Measurements from ENCODE around the gene OR52E6. TPM values are rescaled to one million over a fixed set of nuclear protein-coding genes. Genes with fewer than 3 reads are reported as not detected.

Gene OR52E6
- total RNA-seq, 2 experiments from 2014 or later, result not detected

DNA sequence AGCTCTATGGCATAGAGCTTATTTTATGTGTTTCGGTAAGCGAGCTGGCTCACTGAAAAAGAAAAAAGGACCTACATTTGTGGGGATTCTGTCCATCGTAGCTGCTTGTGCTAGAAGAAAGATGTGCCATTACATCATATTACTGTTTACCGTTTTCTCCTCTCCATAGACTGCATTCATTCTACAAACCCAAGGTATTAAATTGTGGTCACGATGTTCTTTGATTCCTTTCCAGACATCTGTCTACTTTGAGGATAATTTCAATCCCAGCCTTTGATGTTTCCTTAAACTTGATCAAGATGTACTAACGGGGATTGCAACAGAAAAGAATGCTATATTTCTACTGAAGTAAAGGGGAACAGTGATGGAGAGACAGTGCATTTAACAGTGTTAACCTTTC is 45.2 kb downstream of the OR52E6 start:
- ChIA-PET POLR2A (interaction anchor here (0.7 kb wide), 2 partner anchors 59 to 1169 kb away, joined by 3 to 4 read pairs; no protein-coding TSS in a partner anchor), CTCF (ENCODE audit: unreplicated experiment) (no interaction called here)

DNA sequence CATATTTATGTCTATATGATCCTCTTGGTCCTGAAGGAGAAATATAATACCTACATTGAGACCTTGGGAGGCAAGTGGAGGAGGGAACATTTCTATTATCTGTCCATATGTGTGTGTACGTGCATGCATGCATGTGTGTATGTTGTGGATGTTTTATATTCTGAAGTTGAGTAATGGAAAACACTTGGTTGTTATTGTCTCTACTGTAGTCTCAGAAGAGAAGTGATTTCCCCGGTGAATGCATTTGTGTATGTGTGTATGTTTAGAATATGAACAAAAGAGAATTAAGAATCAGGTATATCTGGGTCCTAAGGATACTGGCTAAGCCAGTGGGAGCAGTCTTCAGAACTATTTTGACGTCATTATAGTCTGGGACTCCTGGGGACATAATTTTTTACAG is 50.5 kb downstream of the OR52E6 start, which contains the start of gene OR52N1:
Gene OR52N1 (minus strand): TSS at position 101 of the 400 bp plus-strand sequence. CDS start 2,449 bp downstream, outside the sequence.
- no peaks in the 10 kb centered on the region for H3K79me2 ChIP-seq (ENCODE audit: insufficient read depth, low read depth, low read length)
- no peak within 1 kb of the TSS for H3K27ac ChIP-seq (ENCODE audit: low read depth, low read length, poor library complexity, severe bottlenecking)
- H3K36me3 ChIP-seq (ENCODE audit: insufficient read depth, low read length), result no peaks in the 10 kb centered on the region
- H3K4me2 ChIP-seq (ENCODE audit: low read length), result no peak within 1 kb of the TSS
- no peak within 1 kb of the TSS for H3K4me3 ChIP-seq (ENCODE audit: low read depth, low read length, poor library complexity, severe bottlenecking)
- TF ChIP-seq, protein P1, sequence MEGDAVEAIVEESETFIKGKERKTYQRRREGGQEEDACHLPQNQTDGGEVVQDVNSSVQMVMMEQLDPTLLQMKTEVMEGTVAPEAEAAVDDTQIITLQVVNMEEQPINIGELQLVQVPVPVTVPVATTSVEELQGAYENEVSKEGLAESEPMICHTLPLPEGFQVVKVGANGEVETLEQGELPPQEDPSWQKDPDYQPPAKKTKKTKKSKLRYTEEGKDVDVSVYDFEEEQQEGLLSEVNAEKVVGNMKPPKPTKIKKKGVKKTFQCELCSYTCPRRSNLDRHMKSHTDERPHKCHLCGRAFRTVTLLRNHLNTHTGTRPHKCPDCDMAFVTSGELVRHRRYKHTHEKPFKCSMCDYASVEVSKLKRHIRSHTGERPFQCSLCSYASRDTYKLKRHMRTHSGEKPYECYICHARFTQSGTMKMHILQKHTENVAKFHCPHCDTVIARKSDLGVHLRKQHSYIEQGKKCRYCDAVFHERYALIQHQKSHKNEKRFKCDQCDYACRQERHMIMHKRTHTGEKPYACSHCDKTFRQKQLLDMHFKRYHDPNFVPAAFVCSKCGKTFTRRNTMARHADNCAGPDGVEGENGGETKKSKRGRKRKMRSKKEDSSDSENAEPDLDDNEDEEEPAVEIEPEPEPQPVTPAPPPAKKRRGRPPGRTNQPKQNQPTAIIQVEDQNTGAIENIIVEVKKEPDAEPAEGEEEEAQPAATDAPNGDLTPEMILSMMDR (conservative IDR thresholded peaks at IDR 0.05; ENCODE audit: low read length), result no peak
- no peak for TF ChIP-seq EZH2phosphoT487 (IDR thresholded peaks at IDR 0.05; ENCODE audit: borderline replicate concordance, low read depth, low read length)
- no TSS peak for BruUV-seq (replicated peaks)
- no peaks in the 10 kb centered on the region for H3K4me1 ChIP-seq (ENCODE audit: insufficient read depth, low read length, poor library complexity, severe bottlenecking)
- H4K20me1 ChIP-seq (ENCODE audit: insufficient read depth, low read length), result no peaks in the 10 kb centered on the region
- ChIA-PET POLR2A (interaction anchor here (0.6 kb wide), 1 partner anchor 110 kb away, joined by 3 read pairs; no protein-coding TSS in a partner anchor), CTCF (ENCODE audit: unreplicated experiment) (no interaction called here)
- H3K9me2 ChIP-seq (ENCODE audit: insufficient read depth, low read length), result no peaks in the 10 kb centered on the region
- no peaks in the 10 kb centered on the region for H3K9me3 ChIP-seq (ENCODE audit: low read length)
- no peak for DNase-seq (ENCODE audit: low spot score)
- intact Hi-C loops (cut with micrococcal nuclease; ENCODE audit: unreplicated experiment), result no loop called here
- H2AFZ ChIP-seq (ENCODE audit: low read length), result no peak within 1 kb of the TSS

More for the DNA sequence above, 45.2 kb downstream of the OR52E6 start:
- Histone ChIP-seq H3K9me3 (ENCODE audit: low read length) (no peaks in the 10 kb centered on the region), H3K36me3 (ENCODE audit: insufficient read depth, low read length) (no peaks in the 10 kb centered on the region), H2AFZ (ENCODE audit: low read length) (no peak overlapping the region), H3K4me3 (ENCODE audit: low read depth, low read length, poor library complexity, severe bottlenecking) (no peak overlapping the region), H3K27ac (ENCODE audit: low read depth, low read length, poor library complexity, severe bottlenecking) (no peak overlapping the region), H3K4me2 (ENCODE audit: low read length) (no peak overlapping the region), H4K20me1 (ENCODE audit: insufficient read depth, low read length) (no peaks in the 10 kb centered on the region), H3K79me2 (ENCODE audit: insufficient read depth, low read depth, low read length) (no peaks in the 10 kb centered on the region), H3K9me2 (ENCODE audit: insufficient read depth, low read length) (no peaks in the 10 kb centered on the region), H3K4me1 (ENCODE audit: insufficient read depth, low read length, poor library complexity, severe bottlenecking) (no peaks in the 10 kb centered on the region)
- intact Hi-C loops (cut with micrococcal nuclease; ENCODE audit: unreplicated experiment), result no loop called here
- no peak for DNase-seq (ENCODE audit: low spot score)
- no peak for TF ChIP-seq EZH2phosphoT487 (IDR thresholded peaks at IDR 0.05; ENCODE audit: borderline replicate concordance, low read depth, low read length)
- TF ChIP-seq, protein P1 (conservative IDR thresholded peaks at IDR 0.05; ENCODE audit: low read length), result no peak
- no TSS peak for BruUV-seq (replicated peaks)

Other genes with a start within 250 kb of the OR52E6 start
- gene TRIM6, start 245.3 kb downstream of the OR52E6 start, total RNA-seq (2014; rRNA removed; shearing (Covaris generic)), result not detected in 2 replicates
- gene TRIM6, start 245.3 kb downstream of the OR52E6 start, total RNA-seq (2022), result not detected in 2 replicates
- 8.4 and 12.0 TPM in 2 replicates for gene TRIM34, start 216.9 kb downstream of the OR52E6 start, total RNA-seq (2014; rRNA removed; shearing (Covaris generic))
- gene TRIM34, start 216.9 kb downstream of the OR52E6 start, total RNA-seq (2022), result 12.4 and 13.1 TPM in 2 replicates
- gene TRIM5, start 156.8 kb downstream of the OR52E6 start, total RNA-seq (2014; rRNA removed; shearing (Covaris generic)), result 16.6 and 19.6 TPM in 2 replicates
- gene TRIM5, start 156.8 kb downstream of the OR52E6 start, total RNA-seq (2022), result 22.5 and 25.5 TPM in 2 replicates
- 28.5 and 42.7 TPM in 2 replicates for gene TRIM22, start 152.1 kb downstream of the OR52E6 start, total RNA-seq (2014; rRNA removed; shearing (Covaris generic))
- 41.6 and 49.7 TPM in 2 replicates for gene TRIM22, start 152.1 kb downstream of the OR52E6 start, total RNA-seq (2022)
- gene OR56B1, start 105.4 kb downstream of the OR52E6 start, total RNA-seq (2014; rRNA removed; shearing (Covaris generic)), result 0.06 TPM in 1 of 2 replicates, not detected in the other
- gene OR56B1, start 105.4 kb downstream of the OR52E6 start, total RNA-seq (2022), result not detected in 2 replicates
- not detected in 2 replicates for gene OR52N4, start 87.7 kb downstream of the OR52E6 start, total RNA-seq (2014; rRNA removed; shearing (Covaris generic))
- gene OR52N4, start 87.7 kb downstream of the OR52E6 start, total RNA-seq (2022), result 0.37 TPM in 1 of 2 replicates, not detected in the other
- not detected in 2 replicates for gene OR52N5, start 58.5 kb downstream of the OR52E6 start, total RNA-seq (2014; rRNA removed; shearing (Covaris generic))
- not detected in 2 replicates for gene OR52N5, start 58.5 kb downstream of the OR52E6 start, total RNA-seq (2022)
- not detected in 2 replicates for gene OR52N1, start 50.6 kb downstream of the OR52E6 start, total RNA-seq (2014; rRNA removed; shearing (Covaris generic))
- gene OR52N1, start 50.6 kb downstream of the OR52E6 start, total RNA-seq (2022), result not detected in 2 replicates
- not detected in 2 replicates for gene OR52N2, start 33.0 kb downstream of the OR52E6 start, total RNA-seq (2014; rRNA removed; shearing (Covaris generic))
- not detected in 2 replicates for gene OR52N2, start 33.0 kb downstream of the OR52E6 start, total RNA-seq (2022)
- not detected in 2 replicates for gene OR52E8, start 15.8 kb upstream of the OR52E6 start, total RNA-seq (2014; rRNA removed; shearing (Covaris generic))
- gene OR52E8, start 15.8 kb upstream of the OR52E6 start, total RNA-seq (2022), result not detected in 2 replicates
- gene OR52E4, start 38.7 kb upstream of the OR52E6 start, total RNA-seq (2014; rRNA removed; shearing (Covaris generic)), result not detected in 2 replicates
- not detected in 2 replicates for gene OR52E4, start 38.7 kb upstream of the OR52E6 start, total RNA-seq (2022)
- gene OR52E5, start 51.3 kb upstream of the OR52E6 start, total RNA-seq (2014; rRNA removed; shearing (Covaris generic)), result not detected in 2 replicates
- gene OR52E5, start 51.3 kb upstream of the OR52E6 start, total RNA-seq (2022), result not detected in 2 replicates
- gene OR56A3, start 100.4 kb upstream of the OR52E6 start, total RNA-seq (2014; rRNA removed; shearing (Covaris generic)), result not detected in 2 replicates
- gene OR56A3, start 100.4 kb upstream of the OR52E6 start, total RNA-seq (2022), result not detected in 2 replicates
- gene OR56A5, start 126.6 kb upstream of the OR52E6 start, total RNA-seq (2014; rRNA removed; shearing (Covaris generic)), result not detected in 2 replicates
- gene OR56A5, start 126.6 kb upstream of the OR52E6 start, total RNA-seq (2022), result not detected in 2 replicates
- not detected in 2 replicates for gene OR52L1, start 145.1 kb upstream of the OR52E6 start, total RNA-seq (2014; rRNA removed; shearing (Covaris generic))
- not detected in 2 replicates for gene OR52L1, start 145.1 kb upstream of the OR52E6 start, total RNA-seq (2022)
- not detected in 2 replicates for gene OR56A4, start 165.0 kb upstream of the OR52E6 start, total RNA-seq (2014; rRNA removed; shearing (Covaris generic))
- 0.11 TPM in 1 of 2 replicates, not detected in the other for gene OR56A4, start 165.0 kb upstream of the OR52E6 start, total RNA-seq (2022)
- gene OR56A1, start 188.9 kb upstream of the OR52E6 start, total RNA-seq (2014; rRNA removed; shearing (Covaris generic)), result not detected in 2 replicates
- gene OR56A1, start 188.9 kb upstream of the OR52E6 start, total RNA-seq (2022), result not detected in 2 replicates